GM12872 (cell line): ENCODE results near the gene OR2T33.

Experiments
- TF ChIP-seq, protein P1 (sequence below): IDR thresholded peaks from 3 replicates; pipeline ENCODE4 v1.5.1; 2011; ENCODE audit warnings: low read depth, mild to moderate bottlenecking, low read length, moderate library complexity; ENCODE audit not compliant: insufficient read depth

The OR2T33 gene

GRCh38 chr1:248277876-248278275, at the start of gene OR2T33:
OR2T33 (minus strand) TSS chr1:248277976; CDS start chr1:248273814, 4,162 bp downstream.
- TF ChIP-seq, protein P1, sequence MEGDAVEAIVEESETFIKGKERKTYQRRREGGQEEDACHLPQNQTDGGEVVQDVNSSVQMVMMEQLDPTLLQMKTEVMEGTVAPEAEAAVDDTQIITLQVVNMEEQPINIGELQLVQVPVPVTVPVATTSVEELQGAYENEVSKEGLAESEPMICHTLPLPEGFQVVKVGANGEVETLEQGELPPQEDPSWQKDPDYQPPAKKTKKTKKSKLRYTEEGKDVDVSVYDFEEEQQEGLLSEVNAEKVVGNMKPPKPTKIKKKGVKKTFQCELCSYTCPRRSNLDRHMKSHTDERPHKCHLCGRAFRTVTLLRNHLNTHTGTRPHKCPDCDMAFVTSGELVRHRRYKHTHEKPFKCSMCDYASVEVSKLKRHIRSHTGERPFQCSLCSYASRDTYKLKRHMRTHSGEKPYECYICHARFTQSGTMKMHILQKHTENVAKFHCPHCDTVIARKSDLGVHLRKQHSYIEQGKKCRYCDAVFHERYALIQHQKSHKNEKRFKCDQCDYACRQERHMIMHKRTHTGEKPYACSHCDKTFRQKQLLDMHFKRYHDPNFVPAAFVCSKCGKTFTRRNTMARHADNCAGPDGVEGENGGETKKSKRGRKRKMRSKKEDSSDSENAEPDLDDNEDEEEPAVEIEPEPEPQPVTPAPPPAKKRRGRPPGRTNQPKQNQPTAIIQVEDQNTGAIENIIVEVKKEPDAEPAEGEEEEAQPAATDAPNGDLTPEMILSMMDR: no peak

GRCh38 chr1:248324468-248324867, 46.7 kb upstream of the OR2T33 start, which contains the start of gene OR2M7:
OR2M7 (minus strand) TSS chr1:248324568; CDS start chr1:248324568, 0 bp downstream.
- TF ChIP-seq, protein P1: no peak

- TF ChIP-seq, protein P1: no peak
These were observed 39.0 kb upstream of the OR2T33 start for GRCh38 chr1:248316796-248317195.

- TF ChIP-seq, protein P1: no peak
These were observed 28.3 kb upstream of the OR2T33 start for GRCh38 chr1:248306103-248306502.

- TF ChIP-seq, protein P1: no peak
These were observed 25.5 kb upstream of the OR2T33 start, which contains the start of gene OR2T12 for GRCh38 chr1:248303324-248303723. OR2T12 (minus strand) TSS chr1:248303424; CDS start chr1:248295578, 7,846 bp downstream.

DNA sequence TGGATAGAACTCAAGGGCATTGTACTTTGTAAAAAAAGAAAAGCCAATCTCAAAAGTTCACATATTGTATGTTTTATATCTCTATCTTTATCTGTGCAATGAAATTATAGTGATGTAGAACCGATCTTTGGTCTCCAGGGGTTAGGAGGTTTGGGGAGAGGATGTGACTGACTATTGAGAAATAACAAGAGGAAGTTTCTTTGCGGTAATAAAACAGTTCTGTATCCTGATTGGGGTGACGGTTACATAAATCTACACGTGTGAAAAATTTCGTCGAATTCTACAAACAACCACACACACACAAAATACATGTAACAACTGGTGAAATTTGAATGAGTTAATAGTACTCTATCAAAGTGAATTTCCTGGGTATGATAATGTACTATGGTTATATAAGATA, 10.6 kb upstream of the OR2T33 start:
- TF ChIP-seq, protein P1: no peak

DNA sequence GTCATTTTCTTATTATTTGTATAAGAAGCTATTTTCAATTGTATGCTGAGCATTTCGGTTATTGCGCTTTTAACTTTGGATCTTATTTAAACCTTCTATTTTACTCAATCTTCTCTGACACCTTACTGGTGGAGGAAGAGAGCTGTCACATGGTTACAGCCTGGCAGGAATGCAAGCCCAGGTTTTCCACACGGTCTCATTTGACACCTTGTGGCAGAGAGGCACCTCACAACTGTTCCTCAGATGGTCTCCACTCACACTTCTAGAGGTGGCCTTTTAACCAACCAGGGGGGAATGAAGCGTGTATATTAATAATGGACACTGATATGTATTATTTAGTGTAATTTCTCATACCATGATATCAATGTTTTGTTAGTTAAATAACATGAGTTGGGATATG, 9.6 kb downstream of the OR2T33 start:
- TF ChIP-seq, protein P1: no peak
